Thoracic aorta (tissue), 2 donors: ENCODE data around the gene GADD45G. TPM values are rescaled to one million over a fixed set of nuclear protein-coding genes. Genes with fewer than 3 reads are reported as not detected.

Experiments
- ATAC-seq: fragments of 150-250 bp; one replicate; pipeline ENCODE4 v1.8.0; 2017; ENCODE audit warnings: low read depth; ENCODE audit not compliant: insufficient number of reproducible peaks, low FRiP score
- DNase-seq: peaks from one replicate; pipeline ENCODE4 v3.0.0-alpha.2; 2020; ENCODE audit warnings: low spot score
- H3K27ac ChIP-seq, 2 donors: fragments of 200-600 bp; sonication (generic); 1 replicate in 1 of 2; 2 replicates in 1 of 2; pipeline ENCODE4 v1.5.1; 2016; ENCODE audit warnings: mild to moderate bottlenecking in 2 of 2, moderate library complexity in 2 of 2
- H3K27me3 ChIP-seq: fragments of 200-600 bp; sonication (generic); replicated peaks from 2 replicates; pipeline ENCODE4 v1.6.0; 2016; ENCODE audit warnings: mild to moderate bottlenecking; ENCODE audit not compliant: insufficient read depth
- H3K36me3 ChIP-seq: fragments of 200-600 bp; sonication (generic); one replicate; pipeline ENCODE4 v1.5.1; 2016
- H3K4me1 ChIP-seq, 2 donors: fragments of 200-600 bp; sonication (generic); 1 replicate in 1 of 2; 2 replicates in 1 of 2; pipeline versions ENCODE4 v1.5.1 to v1.6.0; 2016; ENCODE audit warnings: low read depth in 2 of 2, mild to moderate bottlenecking in 1 of 2; ENCODE audit not compliant: control insufficient read depth in 1 of 2
- H3K4me3 ChIP-seq: fragments of 200-600 bp; sonication (generic); 2 replicates; pipeline ENCODE4 v1.5.1; 2016; ENCODE audit warnings: mild to moderate bottlenecking
- H3K9me3 ChIP-seq: fragments of 200-600 bp; sonication (generic); 2 replicates; pipeline ENCODE4 v1.5.1; 2016
- CTCF ChIP-seq: fragments of 200-600 bp; sonication (generic); IDR thresholded peaks from one replicate; pipeline ENCODE4 v1.5.1; 2019; ENCODE audit warnings: antibody characterized with exemption
- total RNA-seq, 2 donors: library from RNA; depleted of rRNA; stranded (reverse); fragments of >200 nt; gene quantifications; one replicate each; pipeline versions ENCODE4 v1.1.0 to v1.2.3, GENCODE V29; 2016

GADD45G gene
- total RNA-seq, 2 donors from 2014 or later, result 5.8 to 19.3 TPM

- no peaks in the 10 kb centered on the region for H3K9me3 ChIP-seq
- H3K4me1 ChIP-seq, result peaks cover 22 to 45% of the 10 kb centered on the region in 2 donors
- ATAC-seq, result no peak
- peak overlapping the region; percentile 89 to 98 for H3K27ac ChIP-seq
- no peaks in the 10 kb centered on the region for H3K36me3 ChIP-seq
- peak overlapping the region; percentile 7 for H3K4me3 ChIP-seq
- no peak for TF ChIP-seq CTCF
- no peak for DNase-seq
- no peaks in the 10 kb centered on the region for H3K27me3 ChIP-seq
Measured at GRCh38 chr9:89639961-89640360, 35.1 kb downstream of the GADD45G start.

GRCh38 chr9:89640361-89640760 lies 35.5 kb downstream of the GADD45G start:
- no peak for TF ChIP-seq CTCF
- Histone ChIP-seq H3K36me3 (no peaks in the 10 kb centered on the region), H3K4me3 (no peak overlapping the region), H3K4me1 (peaks cover 19 to 41% of the 10 kb centered on the region in 2 donors), H3K27ac (peak overlapping the region; percentile 89 to 98), H3K27me3 (no peaks in the 10 kb centered on the region), H3K9me3 (no peaks in the 10 kb centered on the region)
- ATAC-seq (no peak), DNase-seq (no peak)

GRCh38 chr9:89640801-89641200 lies 36.0 kb downstream of the GADD45G start:
- no peaks in the 10 kb centered on the region for H3K27me3 ChIP-seq
- no peak for ATAC-seq

GRCh38 chr9:89641980-89642379 lies 37.2 kb downstream of the GADD45G start:
- no peak for TF ChIP-seq CTCF
- H3K4me1 ChIP-seq, result peaks cover 15 to 34% of the 10 kb centered on the region in 2 donors
- no peak overlapping the region for H3K27ac ChIP-seq
- no peak for DNase-seq
- no peak overlapping the region for H3K4me3 ChIP-seq
- no peaks in the 10 kb centered on the region for H3K36me3 ChIP-seq
- H3K9me3 ChIP-seq, result no peaks in the 10 kb centered on the region
- ATAC-seq, result no peak
- no peaks in the 10 kb centered on the region for H3K27me3 ChIP-seq

More at GRCh38 chr9:89640801-89641200, 36.0 kb downstream of the GADD45G start:
- Histone ChIP-seq H3K4me3 (no peak overlapping the region), H3K36me3 (no peaks in the 10 kb centered on the region), H3K27ac (peak overlapping the region; percentile 9 to 98), H3K4me1 (peaks cover 15 to 37% of the 10 kb centered on the region in 2 donors), H3K9me3 (no peaks in the 10 kb centered on the region)
- DNase-seq, result no peak
- TF ChIP-seq CTCF, result no peak

DNA sequence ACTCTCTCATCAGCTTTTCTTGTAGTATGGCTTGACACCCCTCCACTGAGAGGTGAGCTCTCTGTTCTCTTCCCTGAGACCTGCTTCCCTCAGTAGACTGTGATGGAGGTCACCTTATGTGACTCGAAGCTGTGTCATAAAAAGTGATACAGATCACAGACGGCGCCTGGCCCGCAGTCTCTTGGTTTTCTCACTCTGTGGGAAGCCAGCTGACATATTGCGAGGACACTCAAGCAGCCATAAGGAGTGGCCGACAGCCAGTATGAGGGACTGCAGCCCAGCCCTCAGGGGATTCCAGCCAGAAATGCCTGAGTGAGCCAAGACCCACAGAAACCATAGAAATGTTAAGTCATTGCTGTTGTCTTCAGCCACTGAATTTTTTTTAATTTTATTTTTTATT lies 38.0 kb downstream of the GADD45G start:
- DNase-seq (no peak), ATAC-seq (no peak)
- Histone ChIP-seq H3K4me3 (no peak overlapping the region), H3K36me3 (no peaks in the 10 kb centered on the region), H3K27ac (no peak overlapping the region), H3K4me1 (peaks cover 15 to 33% of the 10 kb centered on the region in 2 donors), H3K9me3 (no peaks in the 10 kb centered on the region), H3K27me3 (no peaks in the 10 kb centered on the region)
- TF ChIP-seq CTCF, result no peak
